Skeletal muscle satellite cell (primary cell): ENCODE results near the gene KHDRBS2.

Experiments
- H3K27me3 ChIP-seq: 2 replicates; pipeline ENCODE4 v1.7.0; 2013; ENCODE audit warnings: low read length; ENCODE audit not compliant: control insufficient read depth, insufficient read depth
- H3K36me3 ChIP-seq: 2 replicates; pipeline ENCODE4 v1.7.0; 2013; ENCODE audit warnings: mild to moderate bottlenecking, control low read depth, low read length; ENCODE audit not compliant: insufficient read depth
- H3K4me1 ChIP-seq: 2 replicates; pipeline ENCODE4 v1.7.0; 2013; ENCODE audit warnings: low read length; ENCODE audit not compliant: control insufficient read depth, insufficient read depth
- H3K4me2 ChIP-seq: 2 replicates; pipeline ENCODE4 v1.7.0; 2013; ENCODE audit warnings: mild to moderate bottlenecking, low read length
- H3K4me3 ChIP-seq: 2 replicates; pipeline ENCODE4 v1.7.0; 2013; ENCODE audit warnings: low read length
- H3K9ac ChIP-seq: 2 replicates; pipeline ENCODE4 v1.7.0; 2013; ENCODE audit warnings: mild to moderate bottlenecking, low read depth, low read length, moderate library complexity
- H3K9me3 ChIP-seq: replicated peaks from 2 replicates; pipeline ENCODE4 v1.7.0; 2013; ENCODE audit warnings: mild to moderate bottlenecking, control low read depth, low read length

The KHDRBS2 gene

GRCh38 chr6:62089781-62090180, 196.2 kb downstream of the KHDRBS2 start:
- no peak overlapping the region for H3K9ac ChIP-seq

GRCh38 chr6:62086047-62086446, 200.0 kb downstream of the KHDRBS2 start:
- H3K4me1 ChIP-seq, result no peaks in the 10 kb centered on the region
- H3K9ac ChIP-seq, result no peak overlapping the region
- H3K27me3 ChIP-seq, result no peaks in the 10 kb centered on the region
- H3K36me3 ChIP-seq, result no peaks in the 10 kb centered on the region
- no peak overlapping the region for H3K4me3 ChIP-seq
- H3K9me3 ChIP-seq, result no peaks in the 10 kb centered on the region
- H3K4me2 ChIP-seq, result no peak overlapping the region

More at GRCh38 chr6:62089781-62090180, 196.2 kb downstream of the KHDRBS2 start:
- H3K4me1 ChIP-seq, result no peaks in the 10 kb centered on the region
- H3K36me3 ChIP-seq, result no peaks in the 10 kb centered on the region
- H3K9me3 ChIP-seq, result no peaks in the 10 kb centered on the region
- H3K4me2 ChIP-seq, result no peak overlapping the region
- H3K27me3 ChIP-seq, result no peaks in the 10 kb centered on the region
- H3K4me3 ChIP-seq, result no peak overlapping the region

GRCh38 chr6:62075869-62076268, 210.2 kb downstream of the KHDRBS2 start:
- H3K9me3 ChIP-seq, result peaks cover 4% of the 10 kb centered on the region
- no peaks in the 10 kb centered on the region for H3K4me1 ChIP-seq

GRCh38 chr6:62059901-62060300, 226.1 kb downstream of the KHDRBS2 start:
- no peaks in the 10 kb centered on the region for H3K27me3 ChIP-seq
- no peaks in the 10 kb centered on the region for H3K9me3 ChIP-seq
- H3K4me1 ChIP-seq, result no peaks in the 10 kb centered on the region
- no peak overlapping the region for H3K4me3 ChIP-seq
- no peaks in the 10 kb centered on the region for H3K36me3 ChIP-seq
- H3K4me2 ChIP-seq, result no peak overlapping the region
- H3K9ac ChIP-seq, result no peak overlapping the region

More at GRCh38 chr6:62075869-62076268, 210.2 kb downstream of the KHDRBS2 start:
- H3K27me3 ChIP-seq, result no peaks in the 10 kb centered on the region
- H3K4me3 ChIP-seq, result no peak overlapping the region
- no peaks in the 10 kb centered on the region for H3K36me3 ChIP-seq
- H3K9ac ChIP-seq, result no peak overlapping the region
- H3K4me2 ChIP-seq, result no peak overlapping the region

- no peaks in the 10 kb centered on the region for H3K4me1 ChIP-seq
- H3K36me3 ChIP-seq, result no peaks in the 10 kb centered on the region
- no peak overlapping the region for H3K4me3 ChIP-seq
- H3K9ac ChIP-seq, result no peak overlapping the region
- H3K9me3 ChIP-seq, result no peaks in the 10 kb centered on the region
- H3K27me3 ChIP-seq, result no peaks in the 10 kb centered on the region
- H3K4me2 ChIP-seq, result no peak overlapping the region
Observed at GRCh38 chr6:62057300-62057699, 228.7 kb downstream of the KHDRBS2 start.

GRCh38 chr6:62045502-62045901, 240.5 kb downstream of the KHDRBS2 start:
- no peaks in the 10 kb centered on the region for H3K9me3 ChIP-seq
- H3K4me2 ChIP-seq, result no peak overlapping the region
- H3K4me3 ChIP-seq, result no peak overlapping the region

GRCh38 chr6:62043084-62043483, 242.9 kb downstream of the KHDRBS2 start:
- H3K4me3 ChIP-seq, result no peak overlapping the region
- H3K9me3 ChIP-seq, result no peaks in the 10 kb centered on the region
- H3K9ac ChIP-seq, result no peak overlapping the region
- no peaks in the 10 kb centered on the region for H3K27me3 ChIP-seq
- no peaks in the 10 kb centered on the region for H3K4me1 ChIP-seq
- no peak overlapping the region for H3K4me2 ChIP-seq
- no peaks in the 10 kb centered on the region for H3K36me3 ChIP-seq

More at GRCh38 chr6:62045502-62045901, 240.5 kb downstream of the KHDRBS2 start:
- Histone ChIP-seq H3K9ac (no peak overlapping the region), H3K36me3 (no peaks in the 10 kb centered on the region), H3K4me1 (no peaks in the 10 kb centered on the region), H3K27me3 (no peaks in the 10 kb centered on the region)

- H3K4me1 ChIP-seq, result no peaks in the 10 kb centered on the region
- no peak overlapping the region for H3K4me3 ChIP-seq
- no peak overlapping the region for H3K4me2 ChIP-seq
- no peaks in the 10 kb centered on the region for H3K36me3 ChIP-seq
- no peaks in the 10 kb centered on the region for H3K9me3 ChIP-seq
- no peak overlapping the region for H3K9ac ChIP-seq
- H3K27me3 ChIP-seq, result no peaks in the 10 kb centered on the region
Observed at GRCh38 chr6:62042429-62042828, 243.6 kb downstream of the KHDRBS2 start.

- Histone ChIP-seq H3K4me1 (no peaks in the 10 kb centered on the region), H3K9ac (no peak overlapping the region), H3K36me3 (no peaks in the 10 kb centered on the region), H3K9me3 (no peaks in the 10 kb centered on the region), H3K27me3 (no peaks in the 10 kb centered on the region), H3K4me3 (no peak overlapping the region), H3K4me2 (no peak overlapping the region)
Observed at GRCh38 chr6:62039605-62040004, 246.4 kb downstream of the KHDRBS2 start.

- Histone ChIP-seq H3K27me3 (no peaks in the 10 kb centered on the region), H3K4me3 (no peak overlapping the region), H3K4me2 (no peak overlapping the region), H3K36me3 (no peaks in the 10 kb centered on the region), H3K9me3 (no peaks in the 10 kb centered on the region), H3K4me1 (no peaks in the 10 kb centered on the region), H3K9ac (no peak overlapping the region)
Observed at GRCh38 chr6:62037445-62037844, 248.6 kb downstream of the KHDRBS2 start.

GRCh38 chr6:62035952-62036351, 250.1 kb downstream of the KHDRBS2 start:
- H3K27me3 ChIP-seq, result no peaks in the 10 kb centered on the region
- no peaks in the 10 kb centered on the region for H3K9me3 ChIP-seq
- H3K36me3 ChIP-seq, result no peaks in the 10 kb centered on the region
- no peak overlapping the region for H3K9ac ChIP-seq
- no peak overlapping the region for H3K4me3 ChIP-seq
- no peak overlapping the region for H3K4me2 ChIP-seq
- H3K4me1 ChIP-seq, result no peaks in the 10 kb centered on the region

- Histone ChIP-seq H3K4me2 (no peak overlapping the region), H3K4me1 (no peaks in the 10 kb centered on the region), H3K9me3 (peaks cover 3% of the 10 kb centered on the region), H3K36me3 (no peaks in the 10 kb centered on the region), H3K9ac (no peak overlapping the region), H3K27me3 (no peaks in the 10 kb centered on the region), H3K4me3 (no peak overlapping the region)
Observed at GRCh38 chr6:62013719-62014118, 272.3 kb downstream of the KHDRBS2 start.
